ENCODE measurements around the gene LIMS2.

The LIMS2 gene

GRCh38 chr2:127609818-127610217 is 65.5 kb downstream of the LIMS2 start:
- no peak overlapping the region for H3K4me3 ChIP-seq (ENCODE audit: low read length)

GRCh38 chr2:127609031-127609751 is 66.1 kb downstream of the LIMS2 start:
- TF ChIP-seq CTCF (IDR thresholded peaks at IDR 0.05; ENCODE audit: insufficient read depth, low read depth, low read length, missing control alignments): no peak
- no peak for DNase-seq (ENCODE audit: low read depth)
- no peak overlapping the region for H3K4me3 ChIP-seq (ENCODE audit: low read length)

More at GRCh38 chr2:127609818-127610217, 65.5 kb downstream of the LIMS2 start:
- TF ChIP-seq CTCF (IDR thresholded peaks at IDR 0.05; ENCODE audit: insufficient read depth, low read depth, low read length, missing control alignments): no peak
- no peak for DNase-seq (ENCODE audit: low read depth)

GRCh38 chr2:127608061-127609030 is 67.0 kb downstream of the LIMS2 start:
- no peak overlapping the region for H3K4me3 ChIP-seq (ENCODE audit: low read length)
- no peak for DNase-seq (ENCODE audit: low read depth)
- TF ChIP-seq CTCF (IDR thresholded peaks at IDR 0.05; ENCODE audit: insufficient read depth, low read depth, low read length, missing control alignments): no peak

GRCh38 chr2:127607399-127607908 is 67.9 kb downstream of the LIMS2 start:
- no peak overlapping the region for H3K4me3 ChIP-seq (ENCODE audit: low read length)
- no peak for DNase-seq (ENCODE audit: low read depth)
- TF ChIP-seq CTCF (IDR thresholded peaks at IDR 0.05; ENCODE audit: insufficient read depth, low read depth, low read length, missing control alignments): no peak

GRCh38 chr2:127606625-127607398 is 68.5 kb downstream of the LIMS2 start:
- H3K4me3 ChIP-seq (ENCODE audit: low read length): no peak overlapping the region
- DNase-seq (ENCODE audit: low read depth): no peak
- no peak for TF ChIP-seq CTCF (IDR thresholded peaks at IDR 0.05; ENCODE audit: insufficient read depth, low read depth, low read length, missing control alignments)

GRCh38 chr2:127605691-127606263 is 69.6 kb downstream of the LIMS2 start:
- no peak overlapping the region for H3K4me3 ChIP-seq (ENCODE audit: low read length)
- TF ChIP-seq CTCF (IDR thresholded peaks at IDR 0.05; ENCODE audit: insufficient read depth, low read depth, low read length, missing control alignments): no peak
- no peak for DNase-seq (ENCODE audit: low read depth)
